Activated CD4-positive, alpha-beta T cell treated with anti-CD3 and anti-CD28 coated beads, Interleukin-2, amount 50 U/mL, for 24 hours (primary cell): ENCODE data around the gene GEN1.

Experiments used
- DNase-seq, 2 donors: peaks; one replicate each; pipeline ENCODE4 v3.0.0-alpha.2; 2020; ENCODE audit warnings: low read depth in 1 of 2, low spot score in 1 of 2

GEN1 gene

GRCh38 chr2:17793803-17794354, 39.9 kb downstream of the GEN1 start:
- DNase-seq, result no peak

- DNase-seq, result no peak
These were observed 41.4 kb downstream of the GEN1 start for GRCh38 chr2:17795309-17795708.

- DNase-seq, result no peak
These were observed 44.4 kb downstream of the GEN1 start for GRCh38 chr2:17798338-17798737.

GRCh38 chr2:17799301-17800120, 45.6 kb downstream of the GEN1 start:
- DNase-seq, result no peak

GRCh38 chr2:17800219-17800618, 46.3 kb downstream of the GEN1 start:
- DNase-seq, result no peak

GRCh38 chr2:17800693-17801458, 46.9 kb downstream of the GEN1 start:
- no peak for DNase-seq

GRCh38 chr2:17803497-17803896, 49.6 kb downstream of the GEN1 start:
- no peak for DNase-seq

- no peak for DNase-seq
These were observed 50.4 kb downstream of the GEN1 start for GRCh38 chr2:17804358-17804757.

- DNase-seq, result no peak
These were observed 51.2 kb downstream of the GEN1 start for GRCh38 chr2:17805166-17805565.

- no peak for DNase-seq
These were observed 51.9 kb downstream of the GEN1 start for GRCh38 chr2:17805717-17806363.

- DNase-seq, result no peak
These were observed 59.2 kb downstream of the GEN1 start for GRCh38 chr2:17813010-17813741.

- no peak for DNase-seq
These were observed 60.0 kb downstream of the GEN1 start for GRCh38 chr2:17813742-17814473.

GRCh38 chr2:17814601-17815000, 60.7 kb downstream of the GEN1 start:
- no peak for DNase-seq

- no peak for DNase-seq
These were observed 61.7 kb downstream of the GEN1 start for GRCh38 chr2:17815468-17816184.

GRCh38 chr2:17816396-17817245, 62.7 kb downstream of the GEN1 start, which contains the start of gene MSGN1:
TSS of gene MSGN1 (plus strand) at chr2:17816460. CDS start at chr2:17816519, 59 bp downstream.
- DNase-seq, result no peak

- DNase-seq, result no peak
These were observed 64.4 kb downstream of the GEN1 start for GRCh38 chr2:17818235-17818815.

GRCh38 chr2:17821080-17821479, 67.1 kb downstream of the GEN1 start:
- no peak for DNase-seq
